GM18868 (cell line): ENCODE measurements around the gene STK33.

Experiments used
- ATAC-seq: cut with Tn5 transposase; IDR thresholded peaks from one replicate; pipeline ENCODE4 v1.9.1; 2021; ENCODE audit warnings: mild to moderate bottlenecking, moderate library complexity; ENCODE audit not compliant: unreplicated experiment

STK33 gene

GRCh38 chr11:8375932-8376331 is 218.1 kb downstream of the STK33 start:
- no peak for ATAC-seq

GRCh38 chr11:8375460-8375859 is 218.6 kb downstream of the STK33 start:
- ATAC-seq, result no peak

- ATAC-seq, result no peak
Measured at GRCh38 chr11:8374716-8375115, 219.3 kb downstream of the STK33 start.

DNA sequence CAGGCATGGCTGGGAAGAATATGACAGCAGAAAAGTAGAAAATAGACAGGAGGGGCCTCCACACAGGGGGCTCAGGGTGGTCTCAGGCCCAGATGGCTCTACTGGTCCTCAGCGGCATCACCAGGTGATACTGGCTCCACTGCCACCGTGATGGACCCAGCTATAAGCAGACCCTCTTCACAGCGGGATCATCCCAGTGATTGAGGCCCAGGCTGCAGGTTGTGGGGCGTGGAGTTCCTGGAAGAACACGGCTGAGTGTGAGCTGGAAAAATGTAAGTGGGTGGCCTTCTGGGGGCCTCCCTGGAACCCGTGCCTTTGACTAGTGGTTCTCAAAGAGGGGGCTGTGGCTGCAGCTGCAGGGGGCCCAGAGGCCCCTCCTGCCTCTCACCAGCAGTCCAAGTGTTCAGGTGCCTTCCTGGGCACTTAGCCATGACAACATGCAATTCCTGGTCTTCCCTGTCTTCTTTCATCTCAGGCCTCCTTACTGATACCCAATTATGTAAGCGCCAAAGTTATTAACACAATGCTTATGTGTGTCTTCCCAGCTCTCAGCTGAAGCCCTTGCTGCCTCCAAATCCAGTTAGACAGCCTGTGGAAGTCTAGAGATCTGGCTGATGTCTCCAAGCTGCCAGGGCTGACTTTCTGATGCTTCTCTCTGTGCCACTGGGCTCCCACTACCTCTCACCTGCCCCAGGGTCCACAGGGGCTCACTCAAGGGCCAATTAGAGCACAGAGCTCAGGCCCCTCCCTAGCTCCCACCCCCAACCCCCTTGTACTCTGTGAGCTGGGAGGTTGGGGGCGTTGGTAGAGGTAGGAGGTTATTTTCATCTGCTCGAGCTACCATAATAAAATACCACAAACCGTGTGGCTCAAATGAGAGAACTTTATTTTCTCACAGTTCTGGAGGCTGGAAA is 220.3 kb downstream of the STK33 start:
- ATAC-seq, result no peak

GRCh38 chr11:8372641-8373381 is 221.2 kb downstream of the STK33 start:
- no peak for ATAC-seq

GRCh38 chr11:8371516-8371884 is 222.5 kb downstream of the STK33 start:
- no peak for ATAC-seq

DNA sequence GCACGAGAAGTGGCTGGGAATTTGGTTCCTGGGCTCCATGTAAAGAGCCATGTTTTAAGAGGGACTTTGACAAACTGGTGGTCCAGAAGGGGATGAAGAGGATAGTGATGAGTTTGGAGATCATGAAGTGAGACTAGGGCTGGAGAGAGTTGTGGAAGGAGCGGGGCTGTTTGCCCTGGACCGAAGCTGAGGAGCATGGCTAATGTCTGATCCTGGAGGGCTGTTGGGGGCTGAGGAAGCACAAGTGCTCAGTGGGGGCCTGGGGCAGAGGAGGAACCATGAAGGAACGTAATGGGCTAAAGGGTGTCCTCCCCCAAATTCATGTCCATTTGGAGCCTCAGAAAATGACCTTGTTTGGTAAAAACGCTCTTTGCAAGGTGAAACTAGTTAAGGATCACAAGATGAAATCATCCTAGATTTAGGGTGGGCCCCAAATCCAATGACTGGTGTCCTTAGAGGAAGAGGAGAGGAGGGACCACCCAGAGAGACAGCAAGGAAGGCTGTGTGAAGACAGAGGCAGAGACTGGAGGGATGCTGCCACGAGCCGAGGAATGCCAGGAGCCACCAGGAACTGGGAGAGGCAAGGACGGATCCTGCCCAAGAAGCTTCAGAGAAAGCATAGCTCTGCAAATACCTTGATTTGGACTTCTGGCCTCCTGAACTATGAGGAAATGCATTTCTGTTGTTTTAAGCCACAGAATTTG is 223.1 kb downstream of the STK33 start:
- ATAC-seq, result no peak

DNA sequence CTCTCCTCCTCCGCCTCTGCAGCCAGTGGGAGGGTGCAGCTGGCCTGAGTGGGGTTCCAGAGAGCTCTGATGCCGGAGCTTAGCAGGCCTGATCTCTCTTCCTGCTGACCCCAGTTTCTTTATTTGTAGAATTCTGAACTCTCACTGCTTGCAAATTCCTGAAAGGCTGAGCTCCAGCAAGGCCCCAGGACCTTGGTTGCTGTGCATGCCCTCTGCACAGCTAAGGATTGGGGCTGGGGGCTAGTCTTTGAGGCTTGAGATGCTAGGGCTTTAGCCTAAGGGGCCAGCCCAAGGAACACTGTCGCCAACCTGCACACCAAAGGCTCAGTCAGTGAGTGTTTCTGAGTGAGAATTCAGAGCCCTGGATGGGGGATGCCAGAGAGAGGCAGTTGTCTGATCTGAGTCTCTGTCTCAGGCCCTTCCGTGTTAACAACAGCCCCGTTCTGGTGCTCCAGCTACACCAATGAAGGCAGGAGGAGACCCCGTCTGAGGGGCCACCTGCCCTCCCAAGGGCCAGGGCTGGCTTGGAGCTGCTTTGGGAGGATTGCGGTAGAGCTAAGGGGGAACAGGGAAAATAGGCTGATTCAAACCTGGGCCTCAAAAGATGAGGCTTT is 224.3 kb downstream of the STK33 start:
- no peak for ATAC-seq

- ATAC-seq, result no peak
Measured at GRCh38 chr11:8368772-8369171, 225.3 kb downstream of the STK33 start.

GRCh38 chr11:8368194-8368593 is 225.8 kb downstream of the STK33 start:
- ATAC-seq, result no peak

DNA sequence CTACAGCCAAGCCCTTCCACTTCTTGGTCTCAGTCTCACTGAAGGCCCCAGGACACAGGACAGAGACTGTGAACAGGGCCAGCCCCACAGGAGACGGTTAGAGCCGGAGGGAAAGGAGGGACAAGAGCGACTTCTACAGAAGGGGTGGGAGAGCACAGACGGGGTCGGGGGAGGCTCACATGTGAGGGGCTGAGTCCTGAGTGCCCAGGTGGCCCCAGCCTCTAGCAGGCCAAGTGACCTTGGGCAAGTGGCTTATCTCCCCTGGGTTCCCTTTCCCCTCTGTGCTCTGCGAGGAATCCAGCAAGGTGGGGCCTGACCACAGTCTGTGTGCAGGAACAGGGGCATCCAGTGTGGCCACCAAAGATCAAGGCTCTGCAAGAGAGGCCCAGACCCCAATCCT is 227.7 kb downstream of the STK33 start:
- no peak for ATAC-seq

DNA sequence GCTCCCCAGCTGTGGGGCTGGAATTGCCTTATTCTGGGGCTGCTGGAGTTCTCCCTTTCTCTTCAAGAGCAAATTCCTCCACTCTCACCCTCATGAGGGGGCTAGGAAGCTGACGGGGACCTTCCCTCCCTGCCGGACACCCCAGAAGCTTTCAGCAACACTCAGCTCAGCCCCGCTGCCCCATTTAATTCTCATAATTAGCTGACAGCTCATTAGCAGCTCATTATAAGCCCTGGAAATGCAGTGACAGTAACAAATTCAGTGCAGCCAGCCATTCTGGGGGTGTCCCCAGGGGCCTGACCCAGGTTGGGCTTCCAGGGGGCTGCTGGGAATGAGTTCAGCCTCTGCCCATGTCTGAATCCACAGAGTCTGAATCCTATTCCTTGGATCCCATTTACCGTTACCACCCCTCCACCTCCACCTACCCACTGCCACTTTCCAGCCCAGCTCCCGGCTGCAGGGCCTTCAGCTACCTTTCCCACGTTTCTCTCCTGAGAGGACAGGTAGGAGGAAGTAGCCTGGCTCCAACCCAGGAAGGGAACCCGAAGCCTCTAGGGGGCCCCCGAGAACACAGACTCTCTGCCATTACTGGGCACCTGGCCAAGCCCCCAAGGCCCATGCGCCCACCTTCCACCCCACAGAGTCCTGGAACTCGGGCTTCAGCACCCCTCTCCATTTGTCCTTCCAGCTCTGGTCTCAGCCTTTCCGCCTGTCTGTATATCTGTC is 228.6 kb downstream of the STK33 start:
- no peak for ATAC-seq

- no peak for ATAC-seq
Measured at GRCh38 chr11:8363921-8364320, 230.1 kb downstream of the STK33 start.

DNA sequence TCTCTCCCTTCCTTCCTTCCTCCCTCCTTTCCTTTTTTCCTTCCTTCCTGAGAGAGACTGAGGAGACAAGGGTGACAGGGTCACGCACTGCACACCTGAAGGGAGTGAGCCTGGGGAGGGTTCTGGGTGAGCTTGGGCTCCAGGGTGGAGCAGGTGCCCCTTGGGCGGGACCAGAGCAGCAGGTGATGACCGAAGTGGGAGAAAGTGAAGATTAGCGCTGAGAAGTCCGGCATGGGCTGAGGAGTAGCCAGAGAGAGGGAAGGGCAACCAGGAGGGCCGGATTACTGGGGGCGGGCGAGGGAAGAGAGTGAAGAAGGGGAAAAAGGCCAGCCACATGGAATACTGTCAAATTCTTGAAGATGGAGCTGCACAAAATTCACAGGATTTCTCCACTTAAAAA is 231.1 kb downstream of the STK33 start:
- no peak for ATAC-seq

DNA sequence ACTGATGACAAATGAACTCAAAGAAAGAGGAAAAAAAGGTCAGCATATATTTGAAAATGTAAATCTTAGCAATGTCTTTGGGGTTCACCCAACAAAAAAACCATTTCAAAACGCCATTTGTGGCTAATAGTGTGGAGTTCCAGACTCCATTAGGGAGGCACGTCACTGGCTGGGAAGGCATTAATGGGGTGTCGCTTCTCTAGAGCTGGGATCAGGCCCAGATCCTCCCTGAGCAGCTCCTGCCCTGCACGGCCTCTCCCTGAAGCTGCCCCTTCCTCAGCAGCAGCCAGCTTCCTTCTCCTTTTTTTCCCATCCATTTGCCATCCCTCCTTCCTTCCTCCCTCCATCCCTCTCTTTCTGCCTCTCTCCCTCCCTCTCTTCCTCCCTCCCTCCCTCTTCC is 231.5 kb downstream of the STK33 start:
- no peak for ATAC-seq

DNA sequence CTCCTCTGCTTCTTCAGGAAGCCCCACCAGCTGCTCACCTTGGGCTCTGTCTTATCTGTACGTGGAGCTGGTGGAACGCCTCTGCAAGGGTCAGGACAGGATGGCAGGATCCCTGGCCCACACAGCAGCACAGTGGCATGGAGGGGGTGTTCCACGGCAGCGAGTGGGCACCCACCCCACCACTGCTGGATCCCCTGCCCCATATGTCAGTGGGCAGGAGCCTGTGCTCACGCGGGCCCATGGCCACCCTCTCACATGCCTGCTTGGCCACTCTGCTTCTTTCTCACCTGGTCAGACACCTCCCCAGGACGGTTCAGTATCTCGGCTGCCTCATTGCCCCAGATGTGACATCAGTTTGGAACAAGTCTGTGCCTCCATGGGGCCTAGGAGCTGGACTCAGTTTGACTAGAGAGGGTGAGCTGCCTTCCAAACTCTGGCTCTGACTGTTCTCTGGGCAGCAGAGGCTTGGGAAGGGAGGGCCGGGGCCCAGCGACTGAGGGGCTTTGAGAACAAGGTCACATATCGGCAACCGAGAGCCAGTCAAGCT is 232.3 kb downstream of the STK33 start:
- no peak for ATAC-seq

DNA sequence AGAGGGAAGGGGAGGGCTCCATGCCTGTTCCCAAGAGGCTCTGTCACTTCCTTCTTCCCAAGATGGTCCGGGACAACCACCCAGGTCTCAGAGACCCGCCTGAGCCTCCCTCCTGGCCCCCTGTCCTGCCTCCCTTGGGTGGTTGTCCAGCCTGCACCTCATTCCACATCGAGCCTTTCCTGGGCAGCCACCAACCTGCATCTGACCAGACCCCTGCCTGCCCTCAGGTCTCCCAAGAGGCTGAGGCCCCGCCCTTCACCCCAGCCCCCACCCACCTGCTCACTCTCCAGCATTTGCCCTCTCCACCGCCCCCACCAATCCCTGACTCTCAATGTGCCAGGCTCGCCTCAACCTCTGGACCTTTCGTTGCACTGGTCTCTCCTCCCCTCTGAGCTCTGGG is 232.8 kb downstream of the STK33 start:
- no peak for ATAC-seq

DNA sequence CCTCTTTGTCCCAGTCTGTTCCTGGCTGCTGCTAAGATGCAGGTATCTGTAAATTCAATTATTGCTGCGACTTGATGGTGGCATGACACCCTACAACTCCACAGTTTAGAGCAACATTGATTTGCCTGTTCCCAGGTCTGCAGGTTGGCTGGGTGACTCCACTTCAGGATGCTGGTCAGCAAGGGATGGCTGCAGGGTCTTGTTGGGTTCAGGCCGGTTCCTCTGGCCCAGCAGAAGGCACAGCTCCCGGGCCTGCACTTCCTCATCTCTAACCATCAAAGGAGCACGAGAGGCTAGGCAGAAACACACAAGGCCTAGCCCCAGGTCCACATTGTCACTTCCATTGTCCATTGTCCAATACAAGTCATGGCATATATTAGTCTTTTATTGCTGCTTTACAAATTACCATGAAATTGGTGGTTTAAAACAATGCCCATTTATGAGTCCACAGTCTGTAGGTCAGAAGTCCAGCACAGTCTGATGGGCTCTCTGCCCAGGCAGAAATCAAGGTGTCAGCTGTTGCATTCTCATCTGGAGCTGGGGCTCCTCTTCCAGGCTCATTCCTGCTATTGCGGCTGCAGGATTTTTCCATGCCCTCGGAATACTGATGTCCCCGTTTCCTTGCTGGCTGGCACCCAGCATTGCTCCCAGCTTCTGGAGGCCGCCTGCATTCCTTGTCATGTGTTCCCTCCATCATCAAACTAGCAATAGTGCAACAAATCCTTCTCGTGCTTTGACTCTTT is 233.8 kb downstream of the STK33 start:
- no peak for ATAC-seq

GRCh38 chr11:8359521-8359920 is 234.5 kb downstream of the STK33 start:
- no peak for ATAC-seq
